ENCODE measurements around the gene FASTKD2. TPM values are rescaled to one million over a fixed set of nuclear protein-coding genes. Genes with fewer than 3 reads are reported as not detected.

The FASTKD2 gene
- total RNA-seq, 2 donors from 2014 or later, result 15.3 to 16.5 TPM

DNA sequence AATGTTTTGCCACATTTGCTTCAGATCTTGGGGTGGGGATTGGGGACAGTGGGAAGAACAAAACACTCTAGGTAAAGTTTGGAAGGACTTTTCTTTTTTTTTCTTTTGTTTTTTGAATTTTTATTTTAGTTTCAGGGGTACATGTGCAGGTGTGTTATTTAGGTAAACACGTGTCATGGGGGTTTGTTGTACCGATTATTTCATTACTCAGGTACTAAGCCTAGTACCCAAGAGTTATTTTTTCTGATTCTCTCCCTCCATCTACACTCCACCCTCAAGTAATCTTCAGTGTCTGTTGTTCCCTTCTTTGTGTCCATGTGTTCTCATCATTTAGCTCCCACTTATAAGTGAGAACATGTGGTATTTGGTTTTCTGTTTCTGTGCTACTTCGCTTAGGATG, 73.3 kb downstream of the FASTKD2 start:
- no peaks in the 10 kb centered on the region for H3K4me1 ChIP-seq
- no peaks in the 10 kb centered on the region for H3K36me3 ChIP-seq (replicated peaks in 1 of 2; ENCODE audit: insufficient read depth in 1 of 2, low read depth in 2 of 2)
- H3K27ac ChIP-seq, result no peak overlapping the region
- 93 to 94% methylated on average over 3 of the region's 3 CpGs for WGBS, 2 donors
- ATAC-seq (no peak), DNase-seq (no peak)
- H3K4me3 ChIP-seq, result no peak overlapping the region
- TF ChIP-seq, protein P1, sequence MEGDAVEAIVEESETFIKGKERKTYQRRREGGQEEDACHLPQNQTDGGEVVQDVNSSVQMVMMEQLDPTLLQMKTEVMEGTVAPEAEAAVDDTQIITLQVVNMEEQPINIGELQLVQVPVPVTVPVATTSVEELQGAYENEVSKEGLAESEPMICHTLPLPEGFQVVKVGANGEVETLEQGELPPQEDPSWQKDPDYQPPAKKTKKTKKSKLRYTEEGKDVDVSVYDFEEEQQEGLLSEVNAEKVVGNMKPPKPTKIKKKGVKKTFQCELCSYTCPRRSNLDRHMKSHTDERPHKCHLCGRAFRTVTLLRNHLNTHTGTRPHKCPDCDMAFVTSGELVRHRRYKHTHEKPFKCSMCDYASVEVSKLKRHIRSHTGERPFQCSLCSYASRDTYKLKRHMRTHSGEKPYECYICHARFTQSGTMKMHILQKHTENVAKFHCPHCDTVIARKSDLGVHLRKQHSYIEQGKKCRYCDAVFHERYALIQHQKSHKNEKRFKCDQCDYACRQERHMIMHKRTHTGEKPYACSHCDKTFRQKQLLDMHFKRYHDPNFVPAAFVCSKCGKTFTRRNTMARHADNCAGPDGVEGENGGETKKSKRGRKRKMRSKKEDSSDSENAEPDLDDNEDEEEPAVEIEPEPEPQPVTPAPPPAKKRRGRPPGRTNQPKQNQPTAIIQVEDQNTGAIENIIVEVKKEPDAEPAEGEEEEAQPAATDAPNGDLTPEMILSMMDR (IDR thresholded peaks at IDR 0.05), result no peak
- TF ChIP-seq POLR2A (IDR thresholded peaks at IDR 0.05), result no peak
- H3K9me3 ChIP-seq, result no peaks in the 10 kb centered on the region
- no peaks in the 10 kb centered on the region for H3K27me3 ChIP-seq
- intact Hi-C loops (cut with DNase I), result no loop called here

DNA sequence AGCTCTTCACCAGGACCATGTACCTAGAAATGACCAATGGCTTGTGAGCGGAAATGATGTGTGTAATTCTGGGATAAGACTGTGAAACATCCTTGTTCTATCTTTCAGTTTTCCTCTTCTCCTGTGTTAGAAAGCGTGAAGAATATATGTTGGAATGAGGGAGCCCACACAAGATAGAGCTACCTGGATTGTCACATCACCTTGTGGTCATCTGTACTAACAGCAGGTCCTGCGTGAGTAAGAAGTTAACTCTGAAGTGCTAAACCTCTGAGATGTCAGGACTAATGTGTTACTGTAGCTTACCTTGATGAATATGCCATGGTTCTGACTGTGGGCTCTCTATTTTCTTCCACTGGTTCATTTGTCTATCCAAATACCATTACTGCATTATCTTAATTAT, 75.6 kb downstream of the FASTKD2 start:
- TF ChIP-seq, protein P1 (IDR thresholded peaks at IDR 0.05), result no peak
- TF ChIP-seq POLR2A (IDR thresholded peaks at IDR 0.05), result no peak
- intact Hi-C loops (cut with DNase I), result no loop called here

More for the DNA sequence above, 75.6 kb downstream of the FASTKD2 start:
- Histone ChIP-seq H3K9me3 (no peaks in the 10 kb centered on the region), H3K4me1 (no peaks in the 10 kb centered on the region), H3K4me3 (no peak overlapping the region), H3K27ac (no peak overlapping the region), H3K27me3 (no peaks in the 10 kb centered on the region), H3K36me3 (replicated peaks in 1 of 2; ENCODE audit: insufficient read depth in 1 of 2, low read depth in 2 of 2) (no peaks in the 10 kb centered on the region)
- 71 to 96% methylated on average over 3 of the region's 3 CpGs for WGBS, 2 donors
- DNase-seq (no peak), ATAC-seq (no peak)

Small RNAs within 50 kb of the gene (microRNA-seq; reads per million reads assigned to microRNA genes)
- gene MIR3130-1 (ENCODE audit: borderline number of aligned reads in 2 of 2, borderline replicate concordance in 2 of 2) (0 reads per million in 2 donors), gene MIR3130-2 (ENCODE audit: borderline number of aligned reads in 2 of 2, borderline replicate concordance in 2 of 2) (0 reads per million in 2 donors)

Small RNAs within 50 kb of the gene (small RNA-seq; reads per million reads assigned to genes)
- not detected for gene MIR3130-2

Other genes starting within 250 kb of the FASTKD2 start
- not detected for gene FAM237A, start 123.1 kb upstream of the FASTKD2 start, total RNA-seq
- not detected for gene DYTN, start 47.2 kb upstream of the FASTKD2 start, total RNA-seq
- 1 to 10 TPM; 1.0 to 3.0 TPM for gene MDH1B, start 278 bp upstream of the FASTKD2 start, total RNA-seq
- gene CPO, start 173.9 kb downstream of the FASTKD2 start, total RNA-seq, result not detected

All from body of pancreas (tissue), 4 donors.